Central memory CD8-positive, alpha-beta T cell (primary cell): ENCODE data around the gene TFF1.

ENCODE experiments used
- ATAC-seq: fragments of 150-1000 bp; cut with Tn5 transposase; replicated peaks from 2 replicates; pipeline ENCODE4 v1.10.0; 2022; ENCODE audit warnings: mild to moderate bottlenecking, moderate FRiP score, moderate number of reproducible peaks; ENCODE audit not compliant: poor library complexity, severe bottlenecking; ENCODE audit errors: extremely low read depth
- DNase-seq, 2 donors: peaks; one replicate each; pipeline ENCODE4 v3.0.0; 2021; ENCODE audit warnings: low spot score in 2 of 2
- H3K27ac Mint-ChIP-seq: one replicate; pipeline ENCODE4 v1.8.0; 2022; ENCODE audit warnings: low read depth, mild to moderate bottlenecking, moderate library complexity, mixed read lengths
- H3K27me3 Mint-ChIP-seq: one replicate; pipeline ENCODE4 v1.8.0; 2022; ENCODE audit warnings: mixed read lengths
- H3K36me3 Mint-ChIP-seq: one replicate; pipeline ENCODE4 v1.8.0; 2022; ENCODE audit warnings: mild to moderate bottlenecking, moderate library complexity, mixed read lengths; ENCODE audit not compliant: insufficient read depth
- H3K4me1 Mint-ChIP-seq: one replicate; pipeline ENCODE4 v1.8.0; 2022; ENCODE audit warnings: mixed read lengths
- H3K4me3 Mint-ChIP-seq: one replicate; pipeline ENCODE4 v1.8.0; 2022; ENCODE audit warnings: mild to moderate bottlenecking, moderate library complexity, mixed read lengths
- H3K9me3 Mint-ChIP-seq: one replicate; pipeline ENCODE4 v1.8.0; 2022; ENCODE audit warnings: mixed read lengths

Gene TFF1

GRCh38 chr21:42395905-42396651 lies 29.7 kb upstream of the TFF1 start, which contains the start of gene TMPRSS3:
TMPRSS3 (minus strand) TSS chr21:42396052; CDS start chr21:42395417, 635 bp downstream.
- no peak within 1 kb of the TSS for H3K4me3 Mint-ChIP-seq
- ATAC-seq: no peak
- H3K9me3 Mint-ChIP-seq: no peaks in the 10 kb centered on the region

GRCh38 chr21:42395302-42395701 lies 29.0 kb upstream of the TFF1 start:
- H3K4me3 Mint-ChIP-seq: no peak overlapping the region
- no peaks in the 10 kb centered on the region for H3K27me3 Mint-ChIP-seq
- no peaks in the 10 kb centered on the region for H3K9me3 Mint-ChIP-seq
- H3K27ac Mint-ChIP-seq: no peak overlapping the region
- H3K36me3 Mint-ChIP-seq: peaks cover 2% of the 10 kb centered on the region
- peaks cover 28% of the 10 kb centered on the region for H3K4me1 Mint-ChIP-seq
- ATAC-seq (no peak), DNase-seq (no peak)

More at GRCh38 chr21:42395905-42396651, 29.7 kb upstream of the TFF1 start, which contains the start of gene TMPRSS3:
- peaks cover 2% of the 10 kb centered on the region for H3K36me3 Mint-ChIP-seq
- peaks cover 31% of the 10 kb centered on the region for H3K4me1 Mint-ChIP-seq
- no peaks in the 10 kb centered on the region for H3K27me3 Mint-ChIP-seq
- no peak for DNase-seq
- no peak within 1 kb of the TSS for H3K27ac Mint-ChIP-seq

DNA sequence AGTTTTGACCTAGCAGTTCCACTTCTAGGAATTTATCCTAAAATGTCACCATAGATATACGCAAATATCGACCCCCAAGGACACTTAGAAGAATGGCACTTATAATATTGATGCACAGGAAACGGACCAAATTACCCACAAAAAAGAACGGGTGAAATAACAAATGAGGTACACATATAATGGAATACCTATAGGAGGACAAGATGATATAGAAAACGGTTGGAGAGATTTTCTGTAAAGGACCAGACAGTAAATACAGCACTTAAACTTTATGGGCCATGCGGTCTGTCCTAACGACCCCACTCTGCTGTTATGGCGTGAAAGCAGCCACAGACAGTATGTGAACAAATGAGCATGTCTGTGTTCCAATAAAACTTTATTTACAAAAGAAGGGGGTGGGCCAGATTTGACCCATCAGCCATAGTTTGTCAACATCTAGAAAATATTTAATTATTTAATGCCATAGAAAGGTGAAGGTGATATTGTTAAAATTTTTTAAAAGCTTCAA lies 27.2 kb upstream of the TFF1 start:
- DNase-seq (no peak), ATAC-seq (no peak)
- H3K9me3 Mint-ChIP-seq: no peaks in the 10 kb centered on the region
- H3K27me3 Mint-ChIP-seq: no peaks in the 10 kb centered on the region
- peak overlapping the region; percentile 44 for H3K27ac Mint-ChIP-seq
- peaks cover 19% of the 10 kb centered on the region for H3K4me1 Mint-ChIP-seq
- no peaks in the 10 kb centered on the region for H3K36me3 Mint-ChIP-seq
- peak overlapping the region; percentile 17 for H3K4me3 Mint-ChIP-seq

DNA sequence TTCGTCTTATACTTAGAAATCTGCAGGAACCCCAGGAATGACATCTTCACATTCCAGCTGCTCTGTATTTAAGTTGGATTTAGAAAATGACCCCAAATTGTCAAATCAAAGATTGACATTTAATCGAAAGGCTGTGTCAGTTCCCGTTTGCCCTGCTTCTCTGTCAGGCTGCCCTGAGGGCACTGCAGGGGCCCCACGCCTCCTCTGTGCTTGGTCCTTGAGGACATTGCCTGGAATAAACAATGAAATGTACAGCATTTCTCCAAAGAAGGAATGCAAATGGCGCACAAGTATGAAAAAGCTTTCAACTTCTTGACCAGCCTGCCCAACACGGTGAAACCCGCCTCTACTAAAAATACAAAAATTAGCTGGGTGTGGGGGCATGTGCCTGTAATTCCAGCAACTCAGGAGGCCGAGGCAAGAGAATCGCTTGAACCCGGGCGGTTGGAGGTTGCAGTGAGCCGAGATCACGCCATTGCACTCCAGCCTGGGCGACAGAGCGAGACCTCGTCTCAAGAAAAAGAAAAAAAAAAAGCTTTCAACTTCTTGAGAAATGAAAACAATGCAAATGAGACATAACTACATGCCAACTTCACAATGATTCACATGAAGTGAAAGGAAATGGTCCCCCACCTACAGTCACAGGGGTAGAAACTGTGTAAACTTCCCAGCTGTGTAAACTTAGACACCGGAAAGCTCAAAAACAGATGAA lies 26.6 kb upstream of the TFF1 start:
- Mint-ChIP-seq H3K27ac (peak overlapping the region; percentile 44), H3K4me1 (peaks cover 14% of the 10 kb centered on the region), H3K36me3 (no peaks in the 10 kb centered on the region), H3K4me3 (peak overlapping the region; percentile 17), H3K27me3 (no peaks in the 10 kb centered on the region), H3K9me3 (no peaks in the 10 kb centered on the region)
- ATAC-seq (peak; percentile 87), DNase-seq (no peak)

DNA sequence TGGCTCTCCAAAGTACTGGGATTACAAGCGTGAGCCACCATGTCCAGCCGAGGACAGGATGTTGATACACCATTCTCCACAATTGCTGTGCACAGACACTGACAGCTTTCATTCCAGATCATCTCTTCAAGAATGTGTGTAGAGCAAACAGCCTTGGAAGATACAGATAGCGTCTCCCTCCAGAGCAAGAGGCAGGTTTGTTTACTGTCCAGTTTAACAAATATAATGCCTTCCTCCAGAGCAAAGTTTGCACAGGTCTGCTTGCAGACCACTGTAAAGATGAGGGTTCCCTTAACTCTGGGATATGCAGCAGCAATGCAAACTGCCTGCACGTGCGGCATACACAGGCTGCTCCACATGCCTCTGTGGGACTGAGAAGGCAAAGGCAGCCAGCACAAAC lies 25.0 kb upstream of the TFF1 start:
- H3K4me3 Mint-ChIP-seq: no peak overlapping the region
- no peaks in the 10 kb centered on the region for H3K36me3 Mint-ChIP-seq
- DNase-seq (no peak), ATAC-seq (no peak)
- H3K4me1 Mint-ChIP-seq: peaks cover 6% of the 10 kb centered on the region
- no peaks in the 10 kb centered on the region for H3K9me3 Mint-ChIP-seq
- H3K27me3 Mint-ChIP-seq: no peaks in the 10 kb centered on the region
- no peak overlapping the region for H3K27ac Mint-ChIP-seq

DNA sequence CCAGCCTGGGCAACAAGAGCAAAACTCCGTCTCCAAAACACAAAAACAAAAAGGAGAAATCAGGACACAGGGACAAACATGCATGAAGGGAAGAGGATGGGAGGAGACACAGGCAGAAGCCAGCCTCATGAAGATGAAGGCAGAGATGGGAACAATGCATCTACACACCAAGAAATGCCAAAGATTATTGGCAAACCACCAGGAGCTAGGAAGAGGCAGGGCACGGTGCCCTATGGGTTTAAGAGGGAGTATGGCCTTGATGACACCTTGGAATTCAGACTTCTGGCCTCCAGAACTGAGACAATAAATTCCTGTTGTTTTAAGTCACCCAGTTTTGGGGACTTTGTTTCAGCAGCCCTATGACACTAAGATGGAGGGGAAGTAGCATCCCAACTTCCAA lies 24.4 kb upstream of the TFF1 start:
- Mint-ChIP-seq H3K36me3 (no peaks in the 10 kb centered on the region), H3K27me3 (no peaks in the 10 kb centered on the region), H3K27ac (no peak overlapping the region), H3K4me3 (no peak overlapping the region), H3K4me1 (peaks cover 6% of the 10 kb centered on the region), H3K9me3 (no peaks in the 10 kb centered on the region)
- ATAC-seq (no peak), DNase-seq (no peak)

- no peak overlapping the region for H3K4me3 Mint-ChIP-seq
- peaks cover 1% of the 10 kb centered on the region for H3K9me3 Mint-ChIP-seq
- peaks cover 9% of the 10 kb centered on the region for H3K4me1 Mint-ChIP-seq
- H3K27ac Mint-ChIP-seq: no peak overlapping the region
- DNase-seq: no peak
- no peaks in the 10 kb centered on the region for H3K27me3 Mint-ChIP-seq
- no peak for ATAC-seq
- no peaks in the 10 kb centered on the region for H3K36me3 Mint-ChIP-seq
Observed at GRCh38 chr21:42390193-42390592, 23.9 kb upstream of the TFF1 start.

DNA sequence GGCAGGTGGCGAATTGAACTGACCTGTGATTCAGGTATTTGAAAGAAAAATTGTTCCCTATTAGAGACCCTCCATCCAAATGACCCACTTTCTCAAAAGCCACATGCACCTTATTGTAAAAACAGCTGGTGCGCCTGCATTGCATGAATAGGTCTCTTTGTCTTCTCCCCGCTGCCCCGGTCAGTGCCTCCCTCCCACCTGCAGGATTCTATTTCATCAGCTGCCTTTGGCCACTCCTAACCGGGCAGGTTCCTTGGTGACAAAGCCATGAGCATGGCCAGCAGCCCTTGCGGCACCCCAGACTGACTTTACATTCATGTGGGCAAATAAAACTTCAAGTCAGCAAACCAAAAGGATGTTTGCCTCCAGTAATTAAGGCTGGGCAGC lies 23.1 kb upstream of the TFF1 start:
- Mint-ChIP-seq H3K27me3 (no peaks in the 10 kb centered on the region), H3K4me3 (no peak overlapping the region), H3K4me1 (peaks cover 13% of the 10 kb centered on the region), H3K9me3 (peaks cover 5% of the 10 kb centered on the region), H3K27ac (no peak overlapping the region), H3K36me3 (no peaks in the 10 kb centered on the region)
- DNase-seq: no peak
- ATAC-seq: no peak

- Mint-ChIP-seq H3K9me3 (peaks cover 5% of the 10 kb centered on the region), H3K27me3 (no peaks in the 10 kb centered on the region), H3K36me3 (no peaks in the 10 kb centered on the region), H3K4me1 (peaks cover 13% of the 10 kb centered on the region), H3K4me3 (no peak overlapping the region), H3K27ac (no peak overlapping the region)
- ATAC-seq: no peak
- DNase-seq: no peak
Observed at GRCh38 chr21:42388740-42389448, 22.6 kb upstream of the TFF1 start.

DNA sequence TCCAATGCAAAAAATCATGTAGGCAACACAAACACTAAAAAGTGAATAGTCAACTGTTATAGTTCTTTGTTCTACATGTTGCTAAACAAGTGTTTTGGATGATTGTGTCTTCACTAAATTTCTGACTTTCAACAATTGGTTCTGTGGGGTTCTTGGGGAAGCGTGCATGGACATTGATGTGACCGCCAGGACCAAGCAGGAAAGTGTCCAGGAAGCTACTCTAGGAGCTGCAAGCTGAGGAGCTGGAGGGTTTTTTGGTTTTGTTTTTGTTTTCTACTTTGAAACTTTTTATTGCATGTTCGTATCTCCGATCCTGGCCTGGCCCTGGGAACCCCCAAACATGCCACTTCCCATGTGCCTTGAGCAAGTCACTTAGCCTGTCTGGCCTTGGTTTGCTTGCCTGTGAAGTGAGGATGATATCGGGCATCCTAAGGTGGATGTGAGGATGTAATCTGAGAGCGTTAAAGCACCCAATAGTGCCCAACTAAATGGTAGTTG lies 21.6 kb upstream of the TFF1 start:
- no peaks in the 10 kb centered on the region for H3K36me3 Mint-ChIP-seq
- H3K9me3 Mint-ChIP-seq: peaks cover 5% of the 10 kb centered on the region
- ATAC-seq (no peak), DNase-seq (no peak)
- no peaks in the 10 kb centered on the region for H3K27me3 Mint-ChIP-seq
- no peak overlapping the region for H3K27ac Mint-ChIP-seq
- peaks cover 6% of the 10 kb centered on the region for H3K4me1 Mint-ChIP-seq
- H3K4me3 Mint-ChIP-seq: no peak overlapping the region

DNA sequence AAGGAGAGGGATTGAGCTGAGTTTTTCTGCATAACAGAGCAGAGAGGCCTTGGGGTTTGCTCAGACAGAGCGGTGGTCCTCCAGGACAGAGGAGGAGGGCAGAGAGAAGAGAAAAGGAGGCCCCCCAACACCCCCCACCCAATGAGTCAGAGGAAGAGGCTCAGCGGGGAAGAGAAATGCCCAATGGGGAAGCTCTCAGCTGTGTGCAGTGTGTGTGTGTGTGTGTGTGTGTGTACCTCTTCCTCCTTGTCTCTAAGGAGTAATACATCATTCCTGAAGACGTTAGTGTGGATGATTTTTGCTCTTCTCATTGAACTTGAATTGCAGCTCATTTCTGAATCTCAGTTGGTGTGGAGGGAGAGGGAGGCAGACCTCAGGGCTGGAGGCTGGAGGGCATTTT lies 20.8 kb upstream of the TFF1 start:
- Mint-ChIP-seq H3K4me3 (no peak overlapping the region), H3K4me1 (peaks cover 6% of the 10 kb centered on the region), H3K27ac (no peak overlapping the region), H3K36me3 (no peaks in the 10 kb centered on the region), H3K27me3 (no peaks in the 10 kb centered on the region), H3K9me3 (peaks cover 5% of the 10 kb centered on the region)
- DNase-seq (no peak), ATAC-seq (no peak)

DNA sequence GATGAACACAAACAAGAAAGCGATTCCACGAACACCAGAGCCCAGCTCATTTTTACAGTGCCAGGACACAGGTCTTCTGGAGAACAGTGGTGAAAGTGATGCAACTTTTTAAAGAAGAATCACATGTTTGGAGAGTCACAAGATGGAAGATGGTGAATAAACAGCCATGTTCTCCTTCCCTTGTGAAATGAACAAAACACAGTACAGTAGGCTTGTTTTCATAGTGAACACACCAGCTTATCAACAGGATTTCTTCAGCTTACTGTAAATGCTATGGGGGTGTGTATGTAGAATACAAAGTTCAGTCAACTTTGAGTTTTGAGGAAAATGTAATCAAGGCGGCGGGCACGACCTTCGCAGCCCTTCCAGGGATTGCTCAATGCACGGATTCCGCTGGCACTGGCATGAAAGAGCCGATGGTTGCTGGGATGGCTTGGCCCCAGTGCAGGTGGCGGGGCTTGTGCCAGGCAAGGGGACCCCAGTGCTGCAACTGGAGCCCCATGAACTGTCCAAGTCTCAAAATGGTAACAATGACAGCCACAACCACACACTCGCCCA lies 19.8 kb upstream of the TFF1 start:
- DNase-seq (no peak), ATAC-seq (no peak)
- no peak overlapping the region for H3K4me3 Mint-ChIP-seq
- H3K27me3 Mint-ChIP-seq: no peaks in the 10 kb centered on the region
- no peaks in the 10 kb centered on the region for H3K36me3 Mint-ChIP-seq
- H3K4me1 Mint-ChIP-seq: peaks cover 6% of the 10 kb centered on the region
- peaks cover 12% of the 10 kb centered on the region for H3K9me3 Mint-ChIP-seq
- no peak overlapping the region for H3K27ac Mint-ChIP-seq
